Measurements from ENCODE around the gene VIPR2.
"Not testable (repeated sequence)": the region's sequence is repeated elsewhere in the genome, so short reads cannot be mapped to it uniquely, and the experiment has no call there.

GRCh38 chr7:158984007-158984406, 160.7 kb downstream of the VIPR2 start:
- TF ChIP-seq CTCF, EP300 (IDR thresholded peaks at IDR 0.05): not testable (repeated sequence)
